Fibroblast of mammary gland (primary cell): ENCODE results near the gene HMMR.
A peak's percentile ranks its signal among the peaks of the same experiment; 100 is the strongest.
"Not testable (repeated sequence)": the region's sequence is repeated elsewhere in the genome, so short reads cannot be mapped to it uniquely, and the experiment has no call there.

Source experiments
- DNase-seq: peaks from one replicate; pipeline ENCODE4 v3.0.0-alpha.2; 2010; ENCODE audit warnings: low read depth
- H3K4me3 ChIP-seq: 2 replicates; pipeline ENCODE4 v1.5.1; 2011; ENCODE audit warnings: low read depth, mild to moderate bottlenecking, low read length, moderate library complexity; ENCODE audit not compliant: control insufficient read depth
- CTCF ChIP-seq: conservative IDR thresholded peaks from 2 replicates; pipeline ENCODE4 v1.5.1; 2011; ENCODE audit warnings: low read depth, low read length, inconsistent platforms; ENCODE audit not compliant: control insufficient read depth, insufficient read depth

Gene HMMR

GRCh38 chr5:163460562-163461171 lies at the start of gene HMMR:
TSS of gene HMMR (plus strand) at chr5:163460632. CDS start at chr5:163460693, 61 bp downstream.
- no peak for TF ChIP-seq CTCF
- peak within 1 kb of the TSS; percentile 71 for H3K4me3 ChIP-seq
- DNase-seq = no peak

DNA sequence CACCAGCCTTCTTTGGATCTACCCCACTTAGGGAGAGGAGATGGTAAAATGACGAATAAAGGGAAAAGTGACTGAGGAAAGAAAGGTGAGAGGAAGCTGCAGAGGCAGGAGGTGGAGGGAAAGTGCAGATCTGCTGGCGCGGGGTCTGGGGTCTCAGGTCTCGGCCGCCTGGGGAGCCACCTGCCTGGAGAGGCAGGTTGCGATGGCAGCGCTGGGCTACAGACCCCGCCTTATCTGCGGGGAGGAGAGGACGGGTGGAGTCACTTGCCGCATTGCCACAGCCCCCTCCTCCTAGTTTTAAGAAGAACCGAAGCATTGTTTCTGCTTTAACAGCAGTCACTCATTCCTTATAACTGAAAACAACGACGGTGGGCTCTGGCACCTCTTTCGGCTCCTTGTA lies 44.8 kb upstream of the HMMR start:
- H3K4me3 ChIP-seq, DNase-seq: not testable (repeated sequence)

DNA sequence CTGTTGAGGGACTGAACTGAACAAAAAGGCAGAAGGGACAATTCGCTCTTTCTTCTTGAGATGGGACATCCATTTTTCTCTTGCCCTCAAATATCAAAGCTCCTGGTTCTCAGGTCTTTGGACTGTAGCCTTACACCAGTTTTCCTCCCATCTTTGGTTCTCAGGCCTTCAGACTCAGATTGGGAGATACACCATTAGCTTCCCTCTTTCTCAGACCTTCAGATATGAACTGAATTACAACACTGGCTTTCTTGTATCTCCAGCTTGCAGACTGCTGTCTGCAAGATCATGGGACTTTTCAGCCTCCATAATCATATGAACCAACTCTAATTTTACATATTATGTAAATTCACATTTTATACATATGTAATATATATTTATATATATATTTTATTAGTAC lies 35.6 kb upstream of the HMMR start:
- no peak for TF ChIP-seq CTCF
- no peak for DNase-seq
- no peak overlapping the region for H3K4me3 ChIP-seq

DNA sequence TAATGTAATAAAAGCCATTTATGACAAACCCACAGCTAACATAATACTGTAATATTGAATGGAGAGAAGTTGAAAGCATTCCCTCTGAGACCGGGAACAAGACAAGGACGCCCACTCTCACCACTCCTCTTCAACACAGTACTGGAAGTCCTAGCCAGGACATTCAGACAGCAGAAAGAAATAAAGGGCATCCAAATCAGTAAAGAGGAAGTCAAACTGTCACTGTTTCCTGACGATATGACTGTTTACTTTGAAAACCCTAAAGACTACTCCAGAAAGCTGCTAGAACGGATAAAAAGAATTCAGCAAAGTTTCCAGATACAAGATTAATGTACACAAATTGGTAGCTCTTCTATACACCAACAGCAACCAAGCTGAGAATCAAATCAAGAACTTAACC lies 34.3 kb upstream of the HMMR start:
- H3K4me3 ChIP-seq, DNase-seq: not testable (repeated sequence)

DNA sequence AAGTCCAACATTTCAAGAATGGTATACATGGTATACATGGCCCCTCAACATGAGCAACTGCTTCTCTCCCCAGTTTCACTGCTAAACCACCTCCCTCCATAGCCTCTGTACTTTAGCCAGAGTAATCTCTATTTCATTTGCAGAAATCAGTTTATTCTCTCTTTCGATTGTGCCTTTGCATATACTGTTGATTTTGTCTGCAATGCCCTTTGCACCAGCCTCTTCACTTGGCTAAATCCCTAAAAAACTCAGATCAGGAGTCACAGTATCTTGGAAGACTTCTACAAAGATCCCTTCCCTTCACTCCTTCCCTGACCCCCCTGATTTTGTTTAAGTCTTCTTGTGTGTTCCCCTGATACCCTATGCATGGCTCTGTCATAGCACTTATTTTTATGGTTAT lies 27.9 kb upstream of the HMMR start:
- no peak for TF ChIP-seq CTCF

DNA sequence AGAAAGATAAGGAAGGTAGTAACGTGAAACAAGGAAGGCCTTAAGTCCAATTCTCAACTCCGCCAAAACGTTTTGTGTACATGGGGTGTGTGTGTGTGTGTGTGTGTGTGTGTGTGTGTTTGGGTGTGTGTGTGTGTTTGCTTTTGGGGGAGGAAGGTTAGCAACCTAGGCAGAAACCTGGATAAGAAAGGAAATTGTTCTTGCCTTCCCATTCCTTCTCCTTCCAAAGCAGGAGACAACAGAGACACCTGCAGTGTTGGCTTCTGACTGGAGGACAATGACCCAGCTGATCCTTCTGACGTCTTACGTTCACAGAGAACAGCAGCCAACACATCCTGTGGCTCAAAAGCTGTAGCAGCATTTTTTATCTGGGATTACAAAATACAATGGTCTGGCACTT lies 27.2 kb upstream of the HMMR start:
- no peak overlapping the region for H3K4me3 ChIP-seq
- TF ChIP-seq CTCF = no peak
- no peak for DNase-seq

More for the DNA sequence above, 27.9 kb upstream of the HMMR start:
- no peak for DNase-seq
- no peak overlapping the region for H3K4me3 ChIP-seq

GRCh38 chr5:163434401-163434866 lies 26.0 kb upstream of the HMMR start:
- peak; percentile 26 for DNase-seq
- TF ChIP-seq CTCF = no peak
- H3K4me3 ChIP-seq = no peak overlapping the region

DNA sequence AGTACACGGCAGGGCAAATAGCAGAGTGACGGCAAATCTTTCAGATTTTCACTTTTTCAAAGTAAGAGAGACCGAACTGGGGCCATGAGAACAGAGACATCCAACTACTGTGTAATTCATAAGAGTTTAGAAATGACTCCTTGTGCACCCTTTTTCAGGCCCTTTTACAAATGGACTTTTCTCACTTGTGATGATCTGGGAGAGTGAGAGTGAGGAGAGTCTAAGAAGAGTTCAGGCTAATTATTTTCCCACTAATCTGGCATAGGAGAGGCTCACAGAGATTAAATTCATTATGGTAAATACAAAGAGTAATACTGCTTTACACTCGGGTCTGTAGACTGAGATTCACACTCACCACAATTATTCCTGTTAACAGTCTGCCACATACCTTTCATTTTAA lies 23.9 kb upstream of the HMMR start:
- H3K4me3 ChIP-seq = peak overlapping the region; percentile 92
- TF ChIP-seq CTCF = no peak
- no peak for DNase-seq
